ENCODE measurements around the gene CDC25C. TPM values are rescaled to one million over a fixed set of nuclear protein-coding genes. Genes with fewer than 3 reads are reported as not detected.
A peak's percentile ranks its signal among the peaks of the same experiment; 100 is the strongest.

Gene CDC25C
- total RNA-seq, 1 donor from 2014 or later: 3.8 TPM

DNA sequence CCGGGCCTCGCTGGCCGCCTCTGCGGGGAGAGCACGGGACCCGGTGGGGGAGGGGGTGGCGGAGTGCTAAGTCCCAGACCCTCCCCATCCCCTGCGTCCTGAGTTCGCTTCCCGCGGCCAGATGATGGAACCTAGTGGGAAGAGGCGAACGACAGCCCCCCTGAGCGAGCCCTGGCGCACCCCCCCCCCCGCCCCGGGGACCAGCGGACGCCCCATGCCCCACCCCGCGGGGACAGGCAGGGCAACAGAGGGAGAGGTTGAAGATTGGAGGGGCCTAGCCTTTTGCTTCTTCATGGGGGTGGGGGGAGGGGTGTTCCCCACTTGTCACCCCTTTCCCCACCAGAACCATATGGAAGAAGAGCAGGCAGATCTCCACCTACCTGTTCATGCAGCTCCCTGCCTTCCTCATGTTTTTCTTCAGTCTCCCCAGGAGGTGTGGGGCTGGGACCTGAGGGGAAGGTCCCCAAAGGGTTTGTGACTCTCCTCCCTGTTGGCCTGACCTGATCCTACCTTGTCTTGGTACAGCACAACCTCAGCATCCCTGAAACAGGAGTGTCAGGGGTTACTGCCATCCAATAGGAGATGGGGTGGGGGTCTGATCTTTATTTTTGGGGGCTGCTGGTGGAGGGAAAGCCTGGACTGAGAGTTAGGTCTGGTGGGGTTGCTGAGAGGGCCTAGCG is 6.9 kb upstream of the CDC25C start:
- Mint-ChIP-seq H3K27ac (ENCODE audit: unreplicated experiment) (peak overlapping the region; percentile 94), H3K9me3 (ENCODE audit: unreplicated experiment) (no peaks in the 10 kb centered on the region), H3K36me3 (ENCODE audit: low read depth, unreplicated experiment) (peaks cover 15% of the 10 kb centered on the region), H3K4me3 (ENCODE audit: unreplicated experiment) (peak overlapping the region; percentile 97), H3K27me3 (ENCODE audit: unreplicated experiment) (peaks cover 17% of the 10 kb centered on the region), H3K4me1 (ENCODE audit: unreplicated experiment) (peaks cover 31% of the 10 kb centered on the region)
- TF ChIP-seq, protein P1, sequence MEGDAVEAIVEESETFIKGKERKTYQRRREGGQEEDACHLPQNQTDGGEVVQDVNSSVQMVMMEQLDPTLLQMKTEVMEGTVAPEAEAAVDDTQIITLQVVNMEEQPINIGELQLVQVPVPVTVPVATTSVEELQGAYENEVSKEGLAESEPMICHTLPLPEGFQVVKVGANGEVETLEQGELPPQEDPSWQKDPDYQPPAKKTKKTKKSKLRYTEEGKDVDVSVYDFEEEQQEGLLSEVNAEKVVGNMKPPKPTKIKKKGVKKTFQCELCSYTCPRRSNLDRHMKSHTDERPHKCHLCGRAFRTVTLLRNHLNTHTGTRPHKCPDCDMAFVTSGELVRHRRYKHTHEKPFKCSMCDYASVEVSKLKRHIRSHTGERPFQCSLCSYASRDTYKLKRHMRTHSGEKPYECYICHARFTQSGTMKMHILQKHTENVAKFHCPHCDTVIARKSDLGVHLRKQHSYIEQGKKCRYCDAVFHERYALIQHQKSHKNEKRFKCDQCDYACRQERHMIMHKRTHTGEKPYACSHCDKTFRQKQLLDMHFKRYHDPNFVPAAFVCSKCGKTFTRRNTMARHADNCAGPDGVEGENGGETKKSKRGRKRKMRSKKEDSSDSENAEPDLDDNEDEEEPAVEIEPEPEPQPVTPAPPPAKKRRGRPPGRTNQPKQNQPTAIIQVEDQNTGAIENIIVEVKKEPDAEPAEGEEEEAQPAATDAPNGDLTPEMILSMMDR (IDR thresholded peaks at IDR 0.05; ENCODE audit: unreplicated experiment): no peak
- DNase-seq (ENCODE audit: low spot score): no peak

DNA sequence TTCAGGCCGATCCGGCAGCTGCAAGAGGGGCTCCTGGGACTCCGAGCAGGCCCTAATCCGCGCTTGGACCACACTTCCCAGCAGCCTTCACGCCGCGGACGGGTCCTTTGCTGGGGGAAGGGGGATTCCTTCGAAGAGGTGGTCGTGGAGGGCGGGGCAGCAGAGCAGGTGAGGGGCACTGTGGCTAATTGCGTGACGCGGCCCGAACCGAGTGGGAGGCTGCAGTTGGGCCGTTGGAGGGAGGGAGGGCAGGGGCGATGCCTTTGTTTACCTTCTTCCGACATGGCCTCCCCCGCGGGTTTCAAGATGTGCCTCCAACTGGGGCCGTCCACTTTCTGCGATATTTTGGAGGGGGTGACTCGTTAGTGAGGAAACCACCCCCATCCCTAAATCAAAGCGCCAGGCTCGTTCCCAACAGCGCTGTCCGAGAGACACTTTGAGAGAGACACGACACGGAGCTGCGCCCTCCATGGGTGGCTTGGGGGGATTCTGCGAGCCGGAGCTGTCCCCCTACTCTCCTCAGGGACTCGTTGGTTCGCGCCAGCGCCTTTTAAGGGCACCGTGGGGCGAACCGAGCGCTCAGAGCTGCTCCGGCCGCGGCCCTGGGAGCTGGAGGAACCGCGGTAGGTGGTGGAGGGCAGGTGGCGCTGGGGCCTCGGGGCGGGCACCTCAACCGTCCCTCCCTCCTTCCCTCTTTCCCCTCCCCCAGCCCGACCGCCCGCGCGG is 6.2 kb upstream of the CDC25C start, which contains the start of gene FAM53C:
TSS of gene FAM53C (plus strand) at position 582 of the 726 bp plus-strand sequence. CDS start 3,070 bp downstream, outside the sequence.
- Mint-ChIP-seq H3K36me3 (ENCODE audit: low read depth, unreplicated experiment) (peaks cover 14% of the 10 kb centered on the region), H3K4me1 (ENCODE audit: unreplicated experiment) (peaks cover 31% of the 10 kb centered on the region), H3K27me3 (ENCODE audit: unreplicated experiment) (peaks cover 17% of the 10 kb centered on the region), H3K27ac (ENCODE audit: unreplicated experiment) (peak within 1 kb of the TSS; percentile 100), H3K4me3 (ENCODE audit: unreplicated experiment) (peak within 1 kb of the TSS; percentile 98), H3K9me3 (ENCODE audit: unreplicated experiment) (no peaks in the 10 kb centered on the region)
- TF ChIP-seq, protein P1 (IDR thresholded peaks at IDR 0.05; ENCODE audit: unreplicated experiment): no peak
- DNase-seq (ENCODE audit: low spot score): peak; percentile 96

DNA sequence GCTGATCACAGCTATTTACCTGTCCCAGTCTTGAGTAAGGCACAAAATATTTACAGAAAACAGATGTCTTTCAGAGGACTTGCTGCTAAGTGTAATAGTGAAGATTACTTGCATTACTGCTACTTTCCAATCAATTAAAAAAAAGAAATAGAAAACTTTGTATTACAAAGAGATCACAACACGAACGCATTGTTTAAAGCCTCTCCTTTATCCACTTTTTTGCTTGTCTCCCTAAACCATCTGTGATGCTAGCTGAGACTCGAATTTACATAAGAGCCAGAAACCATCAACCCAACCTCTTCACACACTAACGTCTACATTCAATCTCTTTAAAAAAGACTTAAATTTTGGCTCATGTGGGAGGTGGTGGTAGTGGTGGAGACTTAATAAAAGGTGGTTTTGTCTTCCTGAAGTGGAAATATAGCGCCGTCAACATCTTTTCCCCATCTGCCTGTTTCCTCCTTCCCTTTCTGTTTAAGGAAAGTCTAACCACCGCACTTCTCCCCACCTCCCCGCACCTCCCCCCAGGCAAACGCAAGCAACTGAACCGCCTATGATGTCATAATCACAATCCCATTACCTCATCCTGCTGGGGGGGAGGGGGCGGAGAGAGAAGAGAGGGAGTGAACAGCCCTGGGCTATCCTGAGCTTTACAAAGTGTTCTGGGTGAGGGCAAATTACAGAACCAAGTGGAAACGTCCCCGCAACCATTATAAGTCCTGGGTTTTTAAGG is 5.5 kb upstream of the CDC25C start:
- H3K9me3 Mint-ChIP-seq (ENCODE audit: unreplicated experiment): no peaks in the 10 kb centered on the region
- DNase-seq (ENCODE audit: low spot score): peak; percentile 75
- peak overlapping the region; percentile 100 for H3K27ac Mint-ChIP-seq (ENCODE audit: unreplicated experiment)
- H3K27me3 Mint-ChIP-seq (ENCODE audit: unreplicated experiment): peaks cover 17% of the 10 kb centered on the region
- H3K36me3 Mint-ChIP-seq (ENCODE audit: low read depth, unreplicated experiment): peaks cover 14% of the 10 kb centered on the region
- H3K4me3 Mint-ChIP-seq (ENCODE audit: unreplicated experiment): peak overlapping the region; percentile 98
- H3K4me1 Mint-ChIP-seq (ENCODE audit: unreplicated experiment): peaks cover 33% of the 10 kb centered on the region
- TF ChIP-seq, protein P1 (IDR thresholded peaks at IDR 0.05; ENCODE audit: unreplicated experiment): no peak

GRCh38 chr5:138334867-138335447 is 3.4 kb upstream of the CDC25C start:
- Mint-ChIP-seq H3K4me3 (ENCODE audit: unreplicated experiment) (peak overlapping the region; percentile 76), H3K4me1 (ENCODE audit: unreplicated experiment) (peaks cover 33% of the 10 kb centered on the region), H3K9me3 (ENCODE audit: unreplicated experiment) (no peaks in the 10 kb centered on the region), H3K27me3 (ENCODE audit: unreplicated experiment) (peaks cover 19% of the 10 kb centered on the region), H3K36me3 (ENCODE audit: low read depth, unreplicated experiment) (no peaks in the 10 kb centered on the region), H3K27ac (ENCODE audit: unreplicated experiment) (no peak overlapping the region)
- DNase-seq (ENCODE audit: low spot score): no peak
- TF ChIP-seq, protein P1 (IDR thresholded peaks at IDR 0.05; ENCODE audit: unreplicated experiment): no peak

Data from endothelial cell (in vitro differentiated cells).